Lung microvascular endothelial cell (primary cell): Measurements from ENCODE around the gene FOXF1. TPM values are rescaled to one million over a fixed set of nuclear protein-coding genes. Genes with fewer than 3 reads are reported as not detected.

Source experiments
- DNase-seq, 2 donors: peaks; one replicate each; pipeline versions ENCODE4 v3.0.0 to v3.0.0-alpha.2; 2010; ENCODE audit warnings: low read depth in 2 of 2
- total RNA-seq: library from RNA; depleted of rRNA; stranded (reverse); fragments of >200 nt; gene quantifications from 2 replicates; pipeline ENCODE4 v1.2.1, GENCODE V29; 2014

FOXF1 gene
- total RNA-seq, 1 donor from 2014 or later, result 0.40 TPM

DNA sequence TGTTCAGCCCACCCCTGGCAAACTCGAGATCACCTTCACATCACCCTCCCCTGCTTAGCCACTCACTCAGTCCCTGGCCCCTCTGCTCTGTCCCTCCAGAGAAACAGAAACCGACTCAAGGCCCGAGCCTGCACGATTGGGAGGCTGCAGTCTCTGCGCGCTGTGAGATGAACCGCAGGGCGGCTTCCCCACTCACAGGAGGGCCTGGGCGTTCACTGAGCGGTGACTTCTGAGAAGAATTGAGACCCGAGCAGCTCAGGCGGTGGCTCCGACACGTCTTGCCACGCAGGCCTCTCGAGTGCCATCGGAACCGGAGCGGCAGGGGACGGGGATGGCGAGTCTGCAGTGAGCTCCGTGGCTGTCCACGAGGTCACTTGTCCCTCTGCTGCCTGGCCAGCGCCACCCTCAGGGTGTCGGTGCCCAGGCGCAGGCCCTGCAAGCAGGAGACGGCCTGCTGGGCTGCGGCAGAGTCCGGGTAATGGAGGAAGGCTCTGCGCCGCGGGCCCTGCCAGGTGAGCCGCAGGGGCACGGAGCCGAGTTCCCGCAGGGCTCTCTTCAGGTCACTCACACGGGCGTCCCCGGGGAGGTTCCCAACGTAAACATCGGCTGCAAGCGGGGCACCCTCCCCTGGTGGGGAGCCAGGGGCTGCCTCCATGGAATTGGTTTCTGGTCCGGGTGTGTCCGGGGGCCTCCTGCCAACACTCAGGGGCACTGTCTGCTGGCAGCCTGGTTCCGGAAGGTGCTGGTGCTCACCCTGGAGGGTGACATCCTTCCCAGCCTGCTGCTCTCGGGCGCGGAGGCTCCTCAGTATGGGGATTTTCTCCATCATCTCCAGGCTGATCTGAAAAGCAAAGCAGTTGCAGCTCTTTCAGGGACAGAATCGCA, 21.6 kb downstream of the FOXF1 start:
- DNase-seq, result no peak

GRCh38 chr16:86532526-86532815, 22.1 kb downstream of the FOXF1 start:
- no peak for DNase-seq

DNA sequence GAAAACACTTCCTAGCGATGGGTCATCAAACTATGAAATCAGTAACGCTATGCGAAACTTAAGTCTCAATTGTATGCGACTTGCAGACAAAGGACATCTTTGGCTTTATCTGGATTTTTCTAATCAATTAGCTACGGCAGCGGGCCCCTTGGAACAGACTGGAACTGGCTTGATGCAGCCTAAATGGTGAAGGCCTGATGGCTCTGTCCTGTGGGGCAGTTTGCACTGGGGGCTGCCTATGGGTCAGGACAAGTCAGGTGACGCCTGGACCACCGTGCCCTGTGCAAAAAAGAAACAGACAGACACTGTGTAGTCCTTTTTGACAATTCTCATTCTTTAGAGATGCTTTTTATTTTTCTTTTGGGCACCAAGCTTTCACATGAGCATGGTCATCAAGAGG, 22.7 kb downstream of the FOXF1 start:
- DNase-seq, result no peak

GRCh38 chr16:86533767-86534351, 23.5 kb downstream of the FOXF1 start:
- no peak for DNase-seq

DNA sequence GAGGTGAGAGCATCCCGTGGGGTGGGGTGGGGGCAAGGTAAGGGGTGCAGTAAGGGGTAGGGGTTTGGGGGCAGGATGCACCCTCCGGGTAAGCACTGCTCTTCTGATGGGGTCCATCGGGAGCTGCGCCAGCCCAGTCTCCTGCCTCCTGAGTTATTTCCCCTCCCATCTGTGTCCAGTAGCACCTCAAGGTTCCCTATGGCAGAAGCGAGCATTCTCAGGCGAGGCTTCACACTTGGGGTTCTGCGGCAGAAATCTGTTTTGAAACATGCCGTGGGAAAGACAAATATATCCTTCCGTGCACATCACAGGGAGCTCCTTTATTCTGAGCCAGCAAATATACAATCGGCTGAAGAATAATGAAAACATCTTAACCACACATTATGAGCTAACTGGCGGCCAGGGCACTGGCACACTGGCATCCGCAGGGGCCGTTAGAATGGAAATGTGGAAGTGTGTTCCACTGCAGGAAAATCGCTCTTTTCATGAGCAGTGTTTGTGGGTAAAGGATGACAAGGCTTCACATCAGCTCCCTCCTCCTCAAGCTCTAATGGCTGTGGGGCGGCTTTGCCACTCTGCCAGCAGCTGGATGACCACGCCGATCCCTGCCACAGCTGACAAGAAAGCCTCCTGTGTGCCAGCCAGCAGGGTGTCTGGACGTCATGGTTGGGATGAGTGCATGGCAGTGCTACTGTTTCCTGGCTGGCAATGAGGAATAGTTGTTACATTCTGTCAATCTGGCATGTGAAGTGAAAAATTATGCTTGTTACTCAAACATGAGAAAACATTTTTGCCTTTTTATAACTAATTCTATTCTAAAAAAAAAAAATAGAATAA, 24.7 kb downstream of the FOXF1 start:
- no peak for DNase-seq

DNA sequence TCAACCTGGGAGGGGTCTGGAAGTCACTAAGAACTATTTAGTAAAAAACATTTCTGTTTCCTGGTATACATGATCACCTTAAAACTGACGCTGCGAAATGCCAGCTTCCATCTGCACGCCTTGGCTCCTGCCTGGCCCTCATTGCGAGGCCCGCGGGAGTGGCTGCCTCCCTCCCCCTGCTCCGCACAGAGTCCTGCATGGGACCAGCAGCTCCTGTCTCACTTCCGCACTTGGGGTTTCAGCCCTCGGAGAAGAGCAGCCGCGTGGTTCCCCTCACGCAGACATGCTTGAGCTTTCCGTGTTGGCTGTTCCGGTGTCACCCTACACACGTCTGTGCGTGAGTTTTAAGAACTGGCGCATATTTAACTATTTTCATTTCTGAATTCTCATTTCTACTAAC, 26.3 kb downstream of the FOXF1 start:
- no peak for DNase-seq

DNA sequence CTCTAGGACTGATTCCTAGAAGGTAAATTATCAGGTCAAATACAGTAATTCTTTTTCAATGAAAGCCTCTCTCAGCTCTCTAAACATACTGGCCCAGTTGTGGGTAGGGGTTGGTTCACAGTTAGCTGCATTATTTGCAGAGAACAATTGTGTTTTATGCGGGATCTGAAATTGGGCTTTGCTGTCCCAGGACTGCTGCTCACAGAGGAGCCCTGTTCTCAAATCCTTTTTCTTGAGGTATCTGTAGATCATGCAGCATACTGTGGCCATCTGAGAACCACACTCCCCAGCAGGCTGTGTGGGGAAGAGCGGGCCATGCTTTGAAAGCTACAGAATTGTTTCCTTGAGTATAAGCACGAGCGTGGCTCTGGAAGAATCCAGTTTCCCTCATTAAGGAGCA, 27.2 kb downstream of the FOXF1 start:
- DNase-seq, result no peak

GRCh38 chr16:86538196-86538780, 28.0 kb downstream of the FOXF1 start:
- no peak for DNase-seq

DNA sequence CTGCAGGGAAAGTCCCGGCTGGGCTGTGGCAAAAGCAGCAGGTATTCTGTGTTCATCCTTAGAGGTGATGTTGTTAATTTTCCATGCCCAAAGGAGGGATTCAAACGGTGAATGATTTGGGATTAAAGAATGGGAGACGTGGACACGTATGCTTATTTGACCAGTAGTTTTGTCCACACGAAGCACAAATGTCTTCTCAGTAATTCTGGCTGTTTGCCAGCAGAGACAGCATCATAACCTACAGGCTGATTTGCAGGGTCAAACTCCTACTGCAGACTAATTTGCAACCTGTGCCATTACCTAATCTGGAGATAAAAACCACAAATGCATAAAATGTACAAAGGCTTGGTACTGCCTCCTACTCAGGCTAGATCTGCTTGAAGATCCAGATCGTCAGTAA, 30.6 kb downstream of the FOXF1 start:
- no peak for DNase-seq

- DNase-seq, result no peak
These were observed 31.2 kb downstream of the FOXF1 start for GRCh38 chr16:86541560-86541959.

GRCh38 chr16:86542756-86543750, 32.7 kb downstream of the FOXF1 start:
- no peak for DNase-seq

DNA sequence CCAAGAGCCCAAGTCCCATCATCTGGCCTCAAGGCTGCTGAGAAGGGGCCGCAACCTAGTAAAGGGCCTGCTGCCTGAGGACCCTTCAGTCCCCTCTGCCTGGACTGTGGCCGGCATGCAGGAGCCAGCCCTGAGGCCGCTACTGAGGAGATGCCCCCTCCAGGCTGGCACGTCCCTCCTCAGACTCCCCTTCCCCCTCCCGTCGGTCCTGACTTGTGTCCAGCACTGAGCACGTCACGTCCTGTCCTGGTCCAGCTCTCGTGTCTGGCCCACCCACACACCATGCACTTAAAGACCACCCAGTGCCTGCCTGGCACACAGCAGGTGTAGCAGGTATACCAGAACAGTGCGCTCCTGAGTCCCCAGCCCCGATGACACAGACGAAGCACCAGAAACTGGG, 35.2 kb downstream of the FOXF1 start:
- no peak for DNase-seq

DNA sequence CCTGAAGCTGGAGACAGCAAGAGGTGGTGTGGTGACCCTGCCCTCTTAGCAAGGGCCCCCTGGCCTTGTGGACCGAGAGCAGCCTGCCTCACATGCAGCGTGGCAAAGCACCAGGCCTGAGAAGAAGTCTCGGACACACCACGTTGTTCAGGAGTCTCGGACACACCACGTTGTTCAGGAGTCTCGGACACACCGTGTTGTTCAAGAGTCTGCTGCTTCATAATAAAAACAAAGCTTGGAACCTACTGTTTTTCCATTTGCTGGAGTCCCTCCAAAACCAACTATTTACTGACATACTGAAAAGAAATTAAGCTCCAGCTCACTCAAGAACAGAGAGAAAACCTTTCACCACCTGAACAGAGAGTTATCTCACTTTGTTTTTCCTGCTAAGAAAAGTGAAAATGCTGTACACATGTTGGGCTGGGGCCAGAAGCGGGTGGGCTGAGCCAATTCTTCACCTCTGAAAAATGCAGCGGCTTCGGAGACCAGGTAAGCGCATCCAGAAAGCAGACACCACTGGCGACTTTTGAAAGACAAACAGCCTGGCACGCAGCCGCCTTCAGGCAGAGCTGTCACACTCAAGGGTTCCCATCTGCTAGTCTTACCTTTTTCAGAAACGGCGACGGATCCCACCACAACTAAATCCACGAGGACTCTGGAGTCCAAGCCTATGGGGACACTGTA, 35.8 kb downstream of the FOXF1 start:
- DNase-seq, result peak in 1 of 2 donors; percentile 10

DNA sequence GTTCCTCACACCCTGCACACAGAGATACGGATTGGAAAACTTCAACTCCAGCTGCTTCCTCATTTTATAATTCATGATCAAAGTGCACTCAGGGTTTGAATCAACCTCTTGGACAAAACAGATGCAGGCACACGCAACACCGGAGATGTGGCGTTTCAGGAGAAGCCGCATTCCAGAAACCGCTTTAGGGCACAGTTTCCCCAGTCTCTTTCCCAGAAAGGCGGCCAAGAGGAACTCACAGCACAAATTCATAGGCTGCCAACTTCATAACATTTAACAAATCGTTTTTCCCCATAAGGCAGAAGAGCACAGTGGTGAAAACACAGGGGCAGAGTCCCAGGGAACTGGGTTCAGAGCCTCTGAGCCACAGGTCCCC, 36.3 kb downstream of the FOXF1 start:
- no peak for DNase-seq

DNA sequence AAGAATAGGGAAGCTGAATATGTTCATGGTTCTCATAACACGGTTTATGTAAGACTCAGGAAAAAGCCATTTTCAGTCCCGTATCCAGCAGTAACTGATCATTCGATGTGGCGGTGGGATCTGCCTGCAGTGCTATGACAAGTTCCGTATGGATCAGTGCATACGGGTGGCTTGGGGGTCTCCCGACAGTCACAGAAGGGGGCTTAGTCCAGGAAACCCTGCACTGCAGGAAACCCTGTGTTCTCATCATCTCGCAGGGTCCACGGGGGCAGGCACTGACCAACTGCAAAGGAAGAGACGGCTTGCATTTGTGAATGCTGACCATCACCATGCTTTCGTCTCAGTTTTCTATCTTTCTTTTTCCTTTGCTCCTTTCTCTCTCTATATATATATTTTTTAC, 37.0 kb downstream of the FOXF1 start:
- no peak for DNase-seq

DNA sequence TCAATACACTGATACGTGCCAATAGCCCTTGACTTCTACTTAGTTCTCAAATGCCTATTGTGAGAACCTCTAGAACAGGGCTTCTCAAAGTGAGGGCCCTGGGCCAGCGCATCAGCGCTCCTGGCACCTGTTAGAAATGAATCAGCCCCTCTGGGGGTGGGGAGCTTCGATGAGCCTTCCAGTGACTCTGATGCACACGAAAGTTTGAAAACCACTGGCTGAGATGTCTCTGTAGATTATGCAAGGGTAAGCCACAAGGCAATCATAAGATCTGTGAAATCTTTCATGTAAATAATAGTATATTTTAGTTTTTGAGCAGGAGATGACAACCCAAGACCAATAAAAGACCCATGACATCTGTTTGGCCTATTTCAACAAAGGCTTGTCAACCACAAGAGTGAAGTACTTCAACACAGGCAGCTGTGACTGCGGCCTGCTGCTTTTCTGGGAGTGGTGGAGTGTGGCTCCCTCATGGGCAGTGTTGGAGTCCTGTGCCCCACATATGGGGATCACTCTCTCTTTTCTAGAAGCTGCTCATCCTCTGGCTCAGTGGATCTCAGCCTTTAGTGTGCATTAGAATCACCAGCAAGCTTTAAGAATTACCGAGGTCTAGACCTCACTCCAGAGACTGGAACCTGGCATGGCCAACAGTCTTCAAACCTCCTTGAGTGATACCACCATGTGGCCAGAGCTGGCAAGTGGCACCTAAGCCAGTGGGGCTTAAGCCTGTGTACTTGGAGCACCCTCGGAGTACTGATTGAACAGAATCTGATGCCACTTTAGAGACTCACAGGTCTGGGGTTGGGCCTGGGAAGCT, 39.0 kb downstream of the FOXF1 start:
- DNase-seq, result no peak

- DNase-seq, result no peak
These were observed 39.5 kb downstream of the FOXF1 start for GRCh38 chr16:86549893-86550190.

DNA sequence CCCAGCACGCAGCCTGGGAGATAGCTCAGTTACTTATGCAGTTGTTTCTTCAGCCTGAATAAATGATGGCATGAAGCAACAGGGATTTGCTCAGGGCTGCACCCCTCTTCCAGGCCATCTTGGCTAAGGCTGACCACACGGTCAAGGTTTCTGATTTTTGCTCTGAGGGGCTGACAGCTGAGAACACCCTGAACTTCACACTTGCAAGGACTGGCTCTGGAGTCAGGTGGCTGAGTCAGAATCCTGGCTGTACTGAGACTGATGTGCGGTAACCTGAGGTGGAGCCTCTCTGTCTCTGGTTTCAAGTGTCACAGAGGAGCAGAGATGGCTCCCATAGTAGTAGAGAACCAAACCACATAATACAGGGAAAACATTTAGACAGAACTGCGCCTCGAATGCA, 40.0 kb downstream of the FOXF1 start:
- no peak for DNase-seq

DNA sequence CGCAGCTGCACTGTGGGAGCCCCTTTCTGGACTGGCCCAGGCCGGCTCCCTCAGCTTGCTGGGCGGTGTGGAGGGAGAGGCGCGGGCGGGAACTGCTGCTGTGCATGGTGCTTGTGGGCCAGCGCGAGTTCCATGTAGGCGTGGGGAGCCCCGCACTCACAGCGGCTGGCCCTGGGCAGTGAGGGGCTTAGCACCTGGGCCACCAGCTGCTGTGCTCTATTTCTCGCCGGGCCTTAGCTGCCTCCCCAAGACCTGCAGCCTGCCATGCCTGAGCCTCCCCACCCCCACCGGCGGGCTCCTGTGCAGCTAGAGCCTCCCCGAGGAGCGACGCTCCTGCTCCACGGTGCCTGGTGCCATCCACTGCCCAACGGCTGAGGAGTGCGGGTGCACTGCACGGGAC, 43.0 kb downstream of the FOXF1 start:
- DNase-seq, result no peak

GRCh38 chr16:86554599-86554916, 44.2 kb downstream of the FOXF1 start:
- no peak for DNase-seq
